Fibroblast of gingiva (primary cell): Measurements from ENCODE around the gene PLSCR4.
A peak's percentile ranks its signal among the peaks of the same experiment; 100 is the strongest.
"Not testable (repeated sequence)": the region's sequence is repeated elsewhere in the genome, so short reads cannot be mapped to it uniquely, and the experiment has no call there.

ENCODE experiments used
- DNase-seq: peaks from one replicate; pipeline ENCODE4 v3.0.0-alpha.2; 2011; ENCODE audit warnings: low read depth

PLSCR4 gene, protein sequence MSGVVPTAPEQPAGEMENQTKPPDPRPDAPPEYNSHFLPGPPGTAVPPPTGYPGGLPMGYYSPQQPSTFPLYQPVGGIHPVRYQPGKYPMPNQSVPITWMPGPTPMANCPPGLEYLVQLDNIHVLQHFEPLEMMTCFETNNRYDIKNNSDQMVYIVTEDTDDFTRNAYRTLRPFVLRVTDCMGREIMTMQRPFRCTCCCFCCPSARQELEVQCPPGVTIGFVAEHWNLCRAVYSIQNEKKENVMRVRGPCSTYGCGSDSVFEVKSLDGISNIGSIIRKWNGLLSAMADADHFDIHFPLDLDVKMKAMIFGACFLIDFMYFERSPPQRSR

DNA sequence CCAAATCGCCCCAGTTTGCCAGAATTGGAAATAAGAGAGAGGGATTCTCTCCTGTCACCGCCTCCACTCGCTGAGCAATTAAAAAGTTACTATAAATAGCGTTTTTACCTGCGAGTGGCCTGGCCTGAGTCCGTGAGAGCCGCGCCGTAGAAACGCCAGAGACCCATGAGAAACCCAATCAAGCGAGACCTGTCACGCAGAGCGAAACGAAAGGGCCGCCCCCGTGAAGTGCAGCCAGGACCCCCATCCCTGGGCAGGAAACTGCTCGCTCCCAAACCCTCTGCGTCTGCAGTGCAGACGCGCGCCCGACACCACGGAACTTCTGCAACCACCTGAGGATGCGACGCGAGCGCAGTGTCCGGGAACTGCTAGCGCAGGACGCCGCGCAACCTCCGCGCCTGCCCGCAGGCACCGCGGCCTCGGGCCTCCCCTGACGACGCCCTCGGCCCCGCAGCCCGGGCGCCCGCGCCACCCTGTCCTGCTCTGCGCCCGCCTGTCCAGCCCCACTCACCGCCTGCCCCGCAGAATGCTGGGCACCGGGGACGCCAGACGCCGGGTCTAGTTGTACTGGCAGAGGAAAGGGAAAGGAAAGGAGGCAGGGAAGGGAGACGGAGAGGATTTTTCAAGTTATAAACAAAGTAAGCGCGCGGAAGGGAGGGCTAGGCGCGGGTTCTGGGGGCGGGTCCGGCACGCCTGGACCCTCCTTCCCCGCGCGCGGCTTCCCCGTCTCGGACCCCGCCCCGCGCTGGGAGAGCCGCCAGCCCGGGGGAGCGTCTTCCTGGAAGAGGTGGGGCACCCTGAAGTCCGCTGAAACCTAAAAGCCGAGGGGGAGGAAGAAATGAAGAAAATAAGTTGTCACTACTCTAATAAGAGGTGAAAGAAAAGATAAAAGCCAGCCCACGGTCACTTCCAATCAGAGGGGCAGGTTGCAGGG, at the start of gene PLSCR4:
Gene PLSCR4 (minus strand): TSS at position 657 of the 934 bp plus-strand sequence. CDS start 29,034 bp downstream, outside the sequence.
- DNase-seq, result peak; percentile 89

DNA sequence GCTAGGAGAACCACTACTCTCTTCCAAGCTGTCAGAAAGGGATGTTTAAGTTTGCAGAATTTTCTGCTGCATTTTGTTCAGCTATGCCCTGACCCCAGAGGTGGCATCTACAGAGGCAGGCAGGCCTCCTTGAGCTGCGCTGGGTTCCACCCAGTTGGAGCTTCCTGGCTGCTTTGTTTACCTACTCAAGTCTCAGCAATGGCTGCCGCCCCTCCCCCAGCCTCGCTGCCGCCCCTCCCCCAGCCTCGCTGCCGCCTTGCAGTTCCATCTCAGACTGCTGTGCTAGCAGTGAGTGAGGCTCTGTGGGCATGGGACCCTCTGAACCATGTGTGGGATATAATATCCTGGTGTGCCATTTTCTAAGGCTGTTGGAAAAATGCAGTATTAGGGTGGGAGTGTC, 42.5 kb upstream of the PLSCR4 start:
- not testable (repeated sequence) for DNase-seq

DNA sequence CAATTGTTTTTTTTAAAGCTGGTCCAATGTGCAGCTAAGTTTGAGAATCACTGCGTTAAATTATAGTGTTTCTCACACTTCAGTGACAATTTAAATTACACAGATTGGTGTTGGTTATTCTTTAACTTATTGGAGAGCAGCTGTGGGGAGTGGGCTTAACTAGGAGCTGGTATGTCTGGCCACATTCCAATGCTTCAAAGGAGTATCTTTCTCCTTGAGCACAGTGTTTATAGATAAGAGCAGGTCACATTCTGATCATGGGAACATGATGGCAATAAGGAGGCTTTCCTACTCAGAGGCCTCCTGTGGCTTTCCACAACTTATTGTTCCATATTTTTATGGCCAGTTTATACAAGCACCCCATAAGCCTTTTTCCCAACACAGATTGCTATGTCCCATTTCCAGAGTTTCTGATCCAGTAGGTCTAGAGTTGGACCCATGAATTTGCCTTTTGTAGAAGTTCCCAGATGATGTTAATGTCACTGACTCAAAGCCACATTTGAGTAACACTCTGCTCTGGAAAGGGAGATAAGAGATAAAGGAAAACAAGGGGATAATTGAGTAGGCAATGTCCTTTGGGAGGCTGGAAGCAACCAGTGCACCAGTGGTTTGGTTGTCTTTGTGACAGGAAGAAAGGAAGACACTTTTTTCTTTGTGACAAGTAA, 33.0 kb upstream of the PLSCR4 start:
- no peak for DNase-seq

DNA sequence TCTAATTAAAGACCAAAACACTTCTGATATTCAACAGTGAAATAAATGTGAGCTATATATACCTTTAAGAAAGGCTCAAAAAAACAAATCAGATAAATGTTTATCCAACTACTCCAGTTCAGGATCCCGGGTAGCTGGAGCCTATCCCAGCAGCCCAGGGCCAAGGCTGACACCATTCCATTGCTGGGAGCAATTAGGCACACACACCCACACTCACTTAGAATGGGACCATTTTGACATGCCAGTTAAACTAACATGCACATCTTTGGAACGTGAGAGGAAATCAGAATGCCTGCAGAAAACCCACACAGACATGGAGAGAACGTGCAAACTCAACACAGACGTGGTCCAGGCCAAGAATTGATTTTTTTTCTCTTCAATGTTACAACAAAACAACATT, 30.0 kb upstream of the PLSCR4 start:
- peak; percentile 85 for DNase-seq

DNA sequence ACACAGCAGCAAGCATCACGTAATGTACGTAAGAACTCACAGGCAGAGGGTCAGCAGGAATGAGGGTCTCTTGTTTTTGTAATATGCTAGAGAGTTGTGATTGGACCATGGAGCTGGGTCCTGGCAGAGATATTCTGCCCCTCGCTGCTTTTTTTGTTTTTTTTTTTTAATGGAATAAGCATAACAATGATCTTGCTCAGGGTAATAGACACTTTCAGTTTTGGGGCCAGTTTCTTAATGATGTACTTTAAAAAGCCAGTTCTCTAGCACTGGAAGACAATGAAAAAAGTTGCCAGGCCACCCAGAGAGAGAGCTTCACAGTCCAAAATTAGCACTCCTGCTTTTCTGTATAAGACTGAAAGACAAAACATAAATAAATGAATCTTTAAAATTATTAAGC, 29.0 kb upstream of the PLSCR4 start:
- DNase-seq, result no peak

DNA sequence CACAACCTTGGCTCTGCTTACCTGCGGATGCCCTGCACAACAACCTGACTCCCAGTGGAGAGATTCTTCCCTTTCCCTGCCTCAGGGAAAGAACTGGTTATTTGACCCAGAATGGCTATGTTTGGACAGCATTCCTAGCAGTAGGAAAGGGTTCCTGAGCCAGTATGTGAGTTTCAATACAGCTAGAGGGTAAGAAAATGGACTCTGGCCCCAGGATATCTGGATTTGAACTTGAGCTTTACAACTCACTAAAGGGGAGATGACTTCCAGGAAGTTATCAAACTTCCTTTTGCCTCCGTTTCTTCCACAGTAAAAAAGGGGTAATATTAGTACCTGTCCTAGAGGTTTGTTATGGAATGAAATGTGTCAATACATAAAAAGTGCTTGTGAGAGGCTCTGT, 28.1 kb upstream of the PLSCR4 start:
- no peak for DNase-seq

DNA sequence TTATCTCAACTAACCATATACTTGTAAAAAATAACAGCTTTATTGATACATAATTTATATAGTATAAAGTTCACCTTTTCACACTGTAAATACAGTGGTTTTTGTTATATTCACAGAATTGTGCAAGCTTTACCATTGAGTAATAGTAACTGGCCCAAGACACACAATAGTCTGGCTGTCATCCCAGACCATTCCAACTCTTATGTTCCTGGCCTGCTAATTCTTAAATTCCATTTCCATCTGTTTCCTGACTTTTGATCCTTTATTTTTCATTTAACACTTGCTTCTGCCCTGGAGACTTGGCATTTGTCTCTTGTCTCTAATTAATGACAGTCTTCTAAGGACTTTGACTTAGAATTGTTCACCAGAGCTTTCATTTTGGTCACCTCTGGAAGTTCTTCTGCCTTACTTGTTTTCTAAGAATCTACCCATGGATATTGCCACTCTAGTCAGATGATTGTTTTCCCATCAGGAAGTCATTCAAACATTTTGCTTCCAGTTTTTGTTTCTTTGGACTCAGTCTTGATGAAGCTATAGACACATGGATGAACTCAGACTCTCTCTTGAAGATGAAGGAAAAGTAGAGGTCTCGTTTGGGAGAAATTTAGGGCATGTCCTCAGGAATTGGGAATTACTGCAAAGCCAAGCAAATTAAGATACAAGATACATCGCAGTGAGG, 27.2 kb upstream of the PLSCR4 start:
- peak; percentile 95 for DNase-seq

DNA sequence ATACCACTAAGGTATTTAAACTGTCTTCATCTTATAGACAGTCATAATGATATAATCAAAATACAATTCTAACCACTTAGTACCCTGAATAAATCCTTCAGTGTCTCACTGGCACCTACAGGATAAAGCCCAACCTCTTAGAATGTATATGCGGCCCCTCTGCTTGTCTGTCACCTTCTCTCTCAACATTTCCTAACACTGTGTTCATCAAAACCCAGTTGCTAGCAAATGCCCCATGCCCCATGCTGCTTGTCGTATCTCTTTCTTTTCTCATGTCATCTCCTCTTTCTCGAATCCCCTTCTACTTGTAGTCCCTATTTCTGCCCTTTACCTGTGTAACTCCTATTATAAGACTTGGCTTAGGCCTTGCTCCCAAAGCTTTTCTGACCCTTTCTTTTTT, 24.6 kb upstream of the PLSCR4 start:
- no peak for DNase-seq

DNA sequence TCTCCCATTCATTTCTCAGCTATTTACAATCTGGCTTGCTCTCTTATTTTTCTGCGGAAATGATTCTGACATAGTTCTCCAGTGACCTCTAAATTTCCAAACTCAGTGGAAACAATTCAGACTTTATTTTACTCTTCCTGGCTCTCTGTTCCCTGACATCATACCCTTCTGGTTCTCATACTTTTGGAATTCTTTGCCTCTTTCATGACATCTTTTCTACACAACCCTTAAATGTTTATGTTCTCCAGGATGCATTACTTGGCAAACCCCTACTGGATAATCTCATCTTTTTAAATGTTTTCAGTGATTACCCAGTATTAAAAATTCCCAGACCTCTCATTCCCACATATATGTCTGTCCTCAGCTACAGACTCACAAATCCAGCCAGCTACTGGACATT, 23.9 kb upstream of the PLSCR4 start:
- peak; percentile 90 for DNase-seq

DNA sequence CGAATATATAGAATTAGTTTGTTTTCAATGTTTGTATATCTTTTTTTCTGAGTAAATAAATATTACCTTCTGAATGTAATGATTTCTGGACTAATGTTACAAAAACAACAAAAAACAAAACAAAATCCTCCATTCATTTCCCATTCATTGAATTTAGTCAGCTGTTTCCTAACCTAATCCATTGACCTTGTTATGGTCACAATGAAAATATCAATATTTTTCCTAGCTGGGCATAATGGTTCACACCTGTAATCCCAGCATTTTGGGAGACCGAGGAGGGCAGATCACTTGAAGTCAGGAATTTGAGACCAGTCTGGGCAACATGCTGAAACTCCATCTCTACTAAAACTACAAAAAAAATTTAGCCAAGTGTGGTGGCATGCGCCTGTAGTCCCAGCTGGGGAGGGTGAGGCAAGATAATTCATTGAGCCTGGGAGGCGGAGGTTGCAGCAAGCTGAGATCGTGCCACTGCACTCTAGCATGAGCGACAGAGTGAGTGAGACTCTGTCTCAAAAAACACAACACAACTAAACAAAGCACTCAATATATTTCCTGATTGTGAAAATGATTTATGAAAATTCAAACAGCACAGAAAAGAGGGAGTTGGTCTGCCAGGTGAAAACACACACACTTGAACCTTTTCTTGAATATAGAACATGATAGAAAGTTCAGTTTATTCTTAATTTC, 23.0 kb upstream of the PLSCR4 start:
- no peak for DNase-seq

DNA sequence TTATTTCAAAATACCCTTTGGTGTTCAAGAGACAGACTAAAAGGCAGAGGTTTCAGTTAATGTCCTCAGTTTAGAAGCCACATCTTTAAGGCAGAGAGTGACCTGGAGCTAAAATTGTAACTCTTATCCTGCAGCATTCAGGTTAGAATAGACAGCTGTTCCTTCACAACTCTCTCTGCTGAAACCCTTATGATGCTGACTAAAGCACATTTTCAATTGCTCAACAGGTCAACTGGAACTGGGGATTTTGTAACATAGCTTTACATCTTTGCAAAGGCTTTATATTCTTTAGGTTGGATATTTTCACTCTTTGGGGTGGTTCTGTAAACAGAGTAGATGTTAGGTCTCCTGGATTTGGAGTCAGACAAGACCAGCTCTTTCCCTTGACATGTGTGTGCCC, 20.3 kb upstream of the PLSCR4 start:
- no peak for DNase-seq

DNA sequence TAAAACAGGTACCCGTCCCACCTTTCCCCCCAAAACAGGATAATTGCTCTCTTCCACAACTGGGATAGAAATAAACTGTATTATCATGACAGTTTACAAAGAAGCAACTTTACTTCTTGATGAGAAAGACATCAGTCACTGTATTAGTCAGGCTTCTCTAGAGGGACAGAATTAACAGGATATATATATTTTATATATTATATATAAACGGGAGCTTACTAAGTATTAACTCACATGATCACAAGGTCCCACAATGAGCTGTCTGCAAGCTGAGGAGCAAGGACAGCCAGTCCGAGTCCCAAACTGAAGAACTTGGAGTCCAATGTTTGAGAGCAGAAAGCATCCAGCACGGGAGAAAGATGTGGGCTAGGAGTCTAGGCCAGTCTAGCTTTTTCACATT, 18.4 kb upstream of the PLSCR4 start:
- DNase-seq, result no peak

DNA sequence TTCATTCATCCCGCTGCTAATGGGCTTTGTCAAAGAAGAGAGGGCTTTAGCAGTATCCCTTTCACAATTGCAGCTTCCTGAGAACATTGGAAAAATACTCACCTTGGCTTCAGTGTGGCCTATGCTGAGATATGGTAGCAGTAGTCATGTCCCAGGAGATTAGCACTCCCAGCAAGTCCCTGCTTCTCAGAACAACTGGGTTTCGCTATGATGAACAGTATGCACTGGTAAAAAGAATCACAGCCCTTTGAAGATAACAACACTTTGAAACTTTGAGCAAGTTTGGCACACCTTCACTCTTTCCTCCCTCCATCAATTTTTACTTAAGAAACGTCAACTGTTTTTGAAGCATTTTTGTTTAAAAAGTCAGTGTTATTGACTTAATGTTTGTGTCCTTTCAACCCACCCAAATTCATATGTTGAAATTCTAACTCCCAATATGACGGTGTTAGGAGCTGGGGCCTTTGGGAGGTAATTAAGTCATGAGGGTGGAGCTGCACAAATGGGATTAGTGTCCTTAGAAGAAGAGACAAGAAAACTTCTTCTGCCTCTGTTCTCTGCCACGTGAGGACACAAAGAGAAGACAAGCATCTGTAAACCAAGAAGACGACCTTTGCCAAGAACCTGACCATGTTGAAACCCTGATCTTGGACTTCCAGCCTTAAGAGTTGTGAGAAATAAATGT, 17.8 kb upstream of the PLSCR4 start:
- DNase-seq, result no peak

DNA sequence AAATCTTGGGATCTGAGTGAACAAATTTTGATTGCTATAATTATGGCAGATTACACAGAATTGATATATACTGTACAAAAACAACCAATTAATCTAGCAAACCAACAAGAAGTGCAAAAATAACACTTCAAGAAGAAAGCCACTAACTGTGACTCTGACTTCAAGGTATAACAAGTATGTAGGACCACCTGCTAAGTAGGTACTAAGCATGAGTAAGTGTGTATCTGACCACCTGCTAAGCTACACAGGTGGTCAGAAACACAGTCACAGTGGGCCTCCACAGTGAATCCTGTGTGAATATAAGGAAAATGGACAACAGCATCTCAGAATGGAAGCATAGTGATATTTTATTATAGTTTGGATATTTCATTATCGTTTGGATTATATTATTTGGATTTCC, 14.8 kb upstream of the PLSCR4 start:
- no peak for DNase-seq

DNA sequence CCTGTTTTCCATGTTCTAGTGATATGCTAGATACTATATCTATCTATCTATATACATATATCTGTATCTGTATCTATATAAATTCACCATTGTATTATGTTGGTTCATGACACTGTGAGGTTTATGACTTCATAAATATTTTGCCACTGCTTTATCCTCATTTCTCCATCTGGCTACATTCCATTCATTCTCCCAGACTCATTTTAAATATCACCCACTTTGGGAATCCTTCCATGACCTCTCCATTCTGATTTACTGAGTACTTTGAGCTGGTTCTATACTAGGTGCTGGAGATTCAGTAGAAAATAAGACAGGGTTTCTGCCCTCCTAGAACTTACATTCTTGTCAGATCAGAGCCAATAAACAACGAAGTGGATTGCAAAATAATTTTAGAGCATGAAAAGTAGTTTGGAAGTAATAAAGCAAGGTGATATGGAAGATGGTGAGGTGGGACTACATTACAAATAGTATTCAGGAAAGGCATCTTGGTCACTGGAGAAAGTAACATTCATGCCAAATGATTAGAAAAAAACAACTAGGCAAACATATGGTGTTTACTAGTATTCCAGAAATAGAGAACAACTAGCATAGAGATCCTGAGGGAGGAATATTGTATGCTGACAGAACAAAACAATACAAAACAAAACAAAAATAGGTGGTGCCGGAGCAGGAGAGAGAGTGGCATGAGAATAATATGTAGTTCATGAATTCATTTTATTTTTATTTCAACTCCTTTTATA, 11.6 kb upstream of the PLSCR4 start:
- DNase-seq, result no peak

DNA sequence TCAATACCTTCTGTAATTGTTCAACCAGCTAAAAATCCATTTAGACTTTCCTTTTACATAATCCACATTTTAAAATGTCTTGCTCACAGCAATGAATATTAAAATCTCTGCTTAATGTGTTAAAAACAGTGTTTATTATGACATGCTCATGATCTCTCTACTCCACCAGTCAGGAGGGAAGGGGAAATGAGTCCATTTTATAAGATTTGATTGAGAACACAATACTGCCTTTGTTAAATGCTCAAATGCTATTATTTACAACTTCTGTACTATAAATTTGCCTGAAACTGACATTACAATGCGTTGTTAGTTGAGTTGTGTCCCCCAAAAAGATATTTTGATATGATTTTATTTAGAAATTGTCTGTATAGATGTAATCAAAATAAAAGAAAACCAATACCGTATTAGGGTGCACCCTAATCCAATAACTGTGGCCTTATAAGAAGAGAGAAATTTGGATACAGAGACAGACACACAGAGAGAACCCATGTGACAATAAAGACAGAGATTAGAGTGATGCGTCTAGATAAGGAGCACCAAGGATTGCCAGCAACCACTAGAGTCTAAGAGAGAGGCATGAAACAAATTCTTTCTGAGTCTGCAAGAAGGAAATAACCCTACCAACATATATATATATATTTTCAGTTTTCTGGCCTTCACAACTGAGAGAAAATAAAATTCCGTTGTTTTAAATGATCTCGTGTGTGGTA, 9.1 kb upstream of the PLSCR4 start:
- no peak for DNase-seq

DNA sequence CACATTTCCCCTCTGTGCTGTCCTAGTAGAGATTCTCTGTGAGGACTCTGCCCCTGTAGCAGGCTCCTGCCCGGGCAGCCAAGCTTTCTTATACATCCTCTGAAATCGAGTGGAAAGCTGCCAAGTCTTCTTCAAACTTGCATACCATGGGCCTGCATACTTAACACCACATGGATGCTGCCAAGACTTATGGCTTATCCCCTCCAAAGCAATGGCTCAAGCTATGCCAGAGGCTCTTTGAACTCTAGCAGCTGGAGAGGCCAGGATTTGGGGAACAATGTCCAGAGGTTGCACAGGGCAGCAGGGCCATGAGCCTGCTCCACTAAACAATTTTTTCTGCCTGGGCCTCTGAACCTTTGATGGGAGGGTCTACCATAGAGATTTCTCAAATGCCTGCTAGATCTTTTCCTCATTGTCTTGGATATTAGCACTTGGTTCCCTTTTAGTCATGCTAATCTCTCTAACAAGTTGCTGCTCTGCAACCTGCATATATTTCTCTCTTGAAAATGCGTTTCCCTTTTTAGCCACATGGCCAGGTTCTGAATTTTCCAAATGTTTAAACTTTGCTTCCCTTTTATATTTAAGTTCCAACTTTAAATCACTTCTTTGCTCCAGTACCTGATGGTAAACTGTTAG, 6.1 kb upstream of the PLSCR4 start:
- peak; percentile 59 for DNase-seq

DNA sequence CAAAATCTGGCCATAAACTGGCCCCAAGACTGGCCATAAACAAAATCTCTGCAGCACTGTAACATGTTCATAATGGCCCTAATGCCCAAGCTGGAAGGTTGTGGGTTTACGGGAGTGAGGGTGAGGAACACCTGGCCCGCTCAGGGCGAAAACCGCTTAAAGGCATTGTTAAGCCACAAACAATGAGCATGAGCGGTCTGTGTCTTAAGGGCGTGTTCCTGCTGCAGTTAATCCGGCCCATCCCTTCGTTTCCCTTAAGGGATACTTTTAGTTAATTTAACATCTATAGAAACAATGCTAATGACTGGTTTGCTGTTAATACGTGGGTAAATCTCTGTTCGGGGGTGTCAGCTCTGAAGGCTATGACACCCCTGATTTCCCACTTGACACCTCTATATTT, 1.5 kb upstream of the PLSCR4 start:
- DNase-seq, result not testable (repeated sequence)

DNA sequence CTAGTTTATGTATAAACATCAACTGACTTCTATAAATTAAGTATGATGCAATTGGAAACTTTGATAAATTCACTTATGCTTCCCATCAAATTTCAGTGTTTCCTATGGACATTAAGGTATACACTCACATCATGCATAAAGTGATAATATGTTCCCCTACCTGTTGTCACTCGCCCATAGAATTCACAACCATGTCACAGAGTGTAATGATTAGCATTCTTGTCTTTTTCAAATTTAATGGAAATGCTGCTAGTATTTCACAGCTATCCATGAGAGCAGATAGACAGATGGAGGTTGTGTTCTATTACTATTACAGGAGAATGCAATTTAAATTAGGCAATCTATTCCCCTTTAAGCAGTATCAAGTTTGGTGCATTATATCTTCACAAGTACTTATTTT, 984 bp downstream of the PLSCR4 start:
- DNase-seq, result no peak
